Astrocyte of the cerebellum (primary cell): ENCODE measurements around the gene TUBB8.

ENCODE experiments used
- DNase-seq: peaks from one replicate; pipeline ENCODE4 v3.0.0-alpha.2; 2011; ENCODE audit warnings: low read depth
- H3K4me3 ChIP-seq: 2 replicates; pipeline ENCODE4 v1.5.1; 2011; ENCODE audit warnings: mild to moderate bottlenecking, low read depth, low read length, moderate library complexity
- in situ Hi-C: cut with HindIII; loops from 2 replicates; pipeline ENCODE4 v1.10.0; 2017; ENCODE audit warnings: low sequenced_read_pairs
- TF ChIP-seq, protein P1 (sequence below): IDR thresholded peaks from 2 replicates; pipeline ENCODE4 v1.5.1; 2012; ENCODE audit warnings: low read length, low read depth, moderate library complexity, mild to moderate bottlenecking; ENCODE audit errors: missing control alignments

Gene TUBB8

GRCh38 chr10:91313-91712, 42.2 kb upstream of the TUBB8 start:
- no peak overlapping the region for H3K4me3 ChIP-seq
- in situ Hi-C loops, result no loop called here
- DNase-seq, result no peak
- TF ChIP-seq, protein P1, sequence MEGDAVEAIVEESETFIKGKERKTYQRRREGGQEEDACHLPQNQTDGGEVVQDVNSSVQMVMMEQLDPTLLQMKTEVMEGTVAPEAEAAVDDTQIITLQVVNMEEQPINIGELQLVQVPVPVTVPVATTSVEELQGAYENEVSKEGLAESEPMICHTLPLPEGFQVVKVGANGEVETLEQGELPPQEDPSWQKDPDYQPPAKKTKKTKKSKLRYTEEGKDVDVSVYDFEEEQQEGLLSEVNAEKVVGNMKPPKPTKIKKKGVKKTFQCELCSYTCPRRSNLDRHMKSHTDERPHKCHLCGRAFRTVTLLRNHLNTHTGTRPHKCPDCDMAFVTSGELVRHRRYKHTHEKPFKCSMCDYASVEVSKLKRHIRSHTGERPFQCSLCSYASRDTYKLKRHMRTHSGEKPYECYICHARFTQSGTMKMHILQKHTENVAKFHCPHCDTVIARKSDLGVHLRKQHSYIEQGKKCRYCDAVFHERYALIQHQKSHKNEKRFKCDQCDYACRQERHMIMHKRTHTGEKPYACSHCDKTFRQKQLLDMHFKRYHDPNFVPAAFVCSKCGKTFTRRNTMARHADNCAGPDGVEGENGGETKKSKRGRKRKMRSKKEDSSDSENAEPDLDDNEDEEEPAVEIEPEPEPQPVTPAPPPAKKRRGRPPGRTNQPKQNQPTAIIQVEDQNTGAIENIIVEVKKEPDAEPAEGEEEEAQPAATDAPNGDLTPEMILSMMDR, result no peak

GRCh38 chr10:90161-90560, 41.1 kb upstream of the TUBB8 start:
- H3K4me3 ChIP-seq, result no peak overlapping the region
- in situ Hi-C loops, result no loop called here
- TF ChIP-seq, protein P1, result no peak
- no peak for DNase-seq

DNA sequence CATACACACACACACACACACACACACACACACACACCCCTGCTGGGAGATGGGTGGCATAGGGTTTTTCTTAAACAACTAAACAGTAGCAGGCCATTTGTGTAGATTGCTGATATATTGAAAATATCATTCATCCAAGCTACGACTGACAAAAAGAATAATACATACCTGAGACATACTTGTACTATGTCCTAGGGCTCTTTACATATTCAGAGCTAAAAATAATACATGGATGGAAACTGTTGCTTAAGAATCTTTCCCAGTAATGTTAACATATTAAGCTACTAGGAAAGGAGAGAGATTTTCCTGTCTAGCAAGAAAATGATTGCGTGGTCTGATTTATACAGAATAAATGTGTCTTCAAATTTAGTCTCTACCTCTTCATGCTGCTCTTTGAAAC, 40.2 kb upstream of the TUBB8 start:
- H3K4me3 ChIP-seq, result no peak overlapping the region

DNA sequence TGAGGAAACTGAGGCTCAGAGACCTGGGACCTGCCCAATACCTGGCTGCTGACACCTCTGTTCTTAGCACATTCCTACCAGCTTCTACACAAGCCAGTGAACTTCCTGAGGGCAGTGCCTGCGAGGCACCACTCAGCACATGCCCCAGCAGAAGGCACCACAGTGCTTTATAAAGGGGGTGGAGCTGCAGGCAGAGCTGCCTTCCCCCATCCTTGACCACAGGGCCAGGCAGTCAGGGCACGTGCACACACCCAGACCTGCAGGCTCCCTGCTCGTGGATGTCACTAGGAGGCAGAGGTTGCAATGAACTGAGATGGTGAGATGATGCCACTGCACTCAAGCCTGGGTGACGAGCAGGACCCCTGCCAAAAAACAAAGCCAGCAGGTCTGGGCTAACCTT, 39.2 kb upstream of the TUBB8 start:
- in situ Hi-C loops, result no loop called here
- H3K4me3 ChIP-seq, result no peak overlapping the region
- TF ChIP-seq, protein P1, result no peak
- DNase-seq, result no peak

More for the DNA sequence above, 40.2 kb upstream of the TUBB8 start:
- in situ Hi-C loops, result no loop called here
- no peak for DNase-seq
- TF ChIP-seq, protein P1, result no peak

GRCh38 chr10:87177-88080, 38.3 kb upstream of the TUBB8 start:
- DNase-seq, result no peak
- in situ Hi-C loops, result no loop called here
- TF ChIP-seq, protein P1, result no peak
- H3K4me3 ChIP-seq, result no peak overlapping the region

DNA sequence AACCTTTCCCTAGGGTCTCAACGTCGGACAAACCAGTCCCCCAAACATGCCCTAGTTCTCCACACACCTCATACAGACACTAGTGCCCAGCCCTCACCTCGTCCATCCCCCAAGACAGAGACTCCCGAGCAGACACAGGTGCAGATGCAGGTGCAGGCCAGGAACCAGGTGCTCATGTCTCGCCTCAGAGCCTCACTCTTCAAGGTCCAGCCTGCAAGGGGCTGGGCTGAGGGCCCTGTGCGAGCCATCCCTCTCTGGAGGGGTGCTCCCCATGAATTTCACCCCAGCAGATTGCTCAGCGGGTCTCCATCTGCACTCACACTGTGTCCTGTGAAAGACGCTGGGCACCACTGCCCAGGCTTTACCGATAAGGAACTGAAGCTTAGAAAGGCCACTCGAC, 36.9 kb upstream of the TUBB8 start:
- in situ Hi-C loops, result no loop called here
- H3K4me3 ChIP-seq, result no peak overlapping the region
- TF ChIP-seq, protein P1, result no peak
- DNase-seq, result no peak
